ENCODE data around the gene ITM2C. TPM values are rescaled to one million over a fixed set of nuclear protein-coding genes. Genes with fewer than 3 reads are reported as not detected.

The ITM2C gene
- total and polyA plus RNA-seq, 2 of the 8 experiments (the other 6 are each of a cell fraction or from before 2014, with no cell fraction given), result 362 to 742 TPM

DNA sequence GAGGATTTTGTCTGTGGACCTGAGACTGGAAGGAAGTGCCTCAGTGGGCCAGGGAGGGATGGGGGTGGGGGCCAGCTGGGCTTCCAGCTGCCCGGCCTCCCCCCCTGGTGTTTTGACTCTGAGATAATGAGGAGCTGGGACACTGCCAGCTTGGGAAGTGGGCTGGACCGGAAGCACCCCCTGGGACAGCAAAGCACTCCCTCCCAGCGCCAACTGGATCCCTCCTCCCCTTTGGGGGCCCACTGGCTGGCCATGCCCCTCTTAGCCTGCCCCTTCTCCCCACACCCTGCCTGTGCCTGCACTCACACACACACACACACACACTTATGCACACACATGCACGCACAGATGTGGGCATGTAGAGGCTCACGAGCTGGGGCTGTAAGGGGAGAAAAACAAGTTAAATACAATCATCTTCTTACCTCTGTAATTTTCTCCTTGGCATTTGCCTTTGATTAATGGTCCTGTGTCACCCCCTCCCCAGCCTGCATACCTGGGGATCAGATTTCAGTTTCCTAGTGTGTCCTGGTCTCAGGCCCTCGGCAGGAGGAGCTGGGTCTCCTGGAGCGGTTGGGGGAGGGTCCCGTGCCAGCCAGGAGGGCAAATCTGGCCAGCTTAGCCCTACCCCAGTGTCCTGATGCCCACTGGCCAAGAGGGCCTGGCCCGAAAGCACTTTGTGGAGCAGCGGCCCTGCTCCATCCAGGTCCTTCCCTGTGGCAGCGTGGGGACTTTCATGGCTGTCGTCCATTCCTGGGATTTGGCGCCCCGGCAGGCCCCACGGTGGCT, 3.6 kb downstream of the ITM2C start (continued):
- peak; percentile 94 for TF ChIP-seq TEAD4 (IDR thresholded peaks at IDR 0.05; ENCODE audit: low read depth, low read length)
- no peak for TF ChIP-seq MAFK (IDR thresholded peaks at IDR 0.05; ENCODE audit: low read depth, low read length)
- peak; percentile 19; the same call in 1 of the 2 replicates for TF ChIP-seq CHD2 (IDR thresholded peaks at IDR 0.05; ENCODE audit: low read length)
